ENCODE results near the gene PRAC2. TPM values are rescaled to one million over a fixed set of nuclear protein-coding genes. Genes with fewer than 3 reads are reported as not detected.

Gene PRAC2
- total RNA-seq, 4 donors from 2014 or later, result not detected

DNA sequence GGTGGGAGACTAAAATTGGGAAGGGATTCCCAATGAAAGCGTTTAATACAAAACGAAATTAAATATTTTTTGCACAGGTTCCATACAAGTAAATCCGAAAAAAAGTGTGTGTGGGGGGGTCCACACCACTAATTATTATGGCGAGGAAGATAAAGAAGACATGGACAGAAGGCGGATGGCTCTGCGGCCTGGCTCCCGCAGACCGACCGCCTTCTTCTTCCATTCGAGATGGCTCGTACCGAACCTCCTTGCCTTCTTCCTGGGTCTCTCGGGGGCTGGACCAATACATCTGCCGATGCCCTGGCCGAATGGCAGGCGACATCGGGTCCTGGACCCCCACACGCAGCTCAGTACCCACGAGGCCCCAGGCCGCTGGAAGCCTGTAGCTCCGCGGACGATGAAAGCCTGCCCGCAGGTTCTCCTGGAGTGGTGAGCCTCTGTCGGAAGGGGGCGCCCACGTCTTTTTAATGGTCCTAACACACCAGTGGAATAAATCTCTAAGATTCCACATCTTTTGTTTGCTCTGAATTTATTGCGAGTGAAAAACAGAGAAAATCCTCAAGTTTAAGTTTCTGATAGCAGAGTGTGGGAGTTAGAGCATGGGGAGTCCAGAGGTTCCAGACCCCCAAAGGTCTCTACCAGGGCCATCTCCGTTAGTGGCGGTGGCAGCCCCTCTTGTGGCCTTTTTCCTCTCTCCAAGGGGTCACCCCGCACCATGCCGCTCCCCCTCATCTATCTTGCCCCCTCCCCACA, 1.4 kb downstream of the PRAC2 start:
- H3K9me3 ChIP-seq, result no peaks in the 10 kb centered on the region
- H3K27me3 ChIP-seq, result peaks cover 11 to 100% (median 100%) of the 10 kb centered on the region in 4 donors
- no peaks in the 10 kb centered on the region for H3K36me3 ChIP-seq
- H3K4me1 ChIP-seq, result peaks cover 23 to 62% (median 46%) of the 10 kb centered on the region in 4 donors
- intact Hi-C loops (cut with DNase I), result loop anchor here (1.0 to 5.0 kb wide), 2 partner anchors 67 to 153 kb away; no protein-coding TSS in a partner anchor
- 15% methylated on average over 29 of the region's 32 CpGs for WGBS
- TF ChIP-seq, protein P1, sequence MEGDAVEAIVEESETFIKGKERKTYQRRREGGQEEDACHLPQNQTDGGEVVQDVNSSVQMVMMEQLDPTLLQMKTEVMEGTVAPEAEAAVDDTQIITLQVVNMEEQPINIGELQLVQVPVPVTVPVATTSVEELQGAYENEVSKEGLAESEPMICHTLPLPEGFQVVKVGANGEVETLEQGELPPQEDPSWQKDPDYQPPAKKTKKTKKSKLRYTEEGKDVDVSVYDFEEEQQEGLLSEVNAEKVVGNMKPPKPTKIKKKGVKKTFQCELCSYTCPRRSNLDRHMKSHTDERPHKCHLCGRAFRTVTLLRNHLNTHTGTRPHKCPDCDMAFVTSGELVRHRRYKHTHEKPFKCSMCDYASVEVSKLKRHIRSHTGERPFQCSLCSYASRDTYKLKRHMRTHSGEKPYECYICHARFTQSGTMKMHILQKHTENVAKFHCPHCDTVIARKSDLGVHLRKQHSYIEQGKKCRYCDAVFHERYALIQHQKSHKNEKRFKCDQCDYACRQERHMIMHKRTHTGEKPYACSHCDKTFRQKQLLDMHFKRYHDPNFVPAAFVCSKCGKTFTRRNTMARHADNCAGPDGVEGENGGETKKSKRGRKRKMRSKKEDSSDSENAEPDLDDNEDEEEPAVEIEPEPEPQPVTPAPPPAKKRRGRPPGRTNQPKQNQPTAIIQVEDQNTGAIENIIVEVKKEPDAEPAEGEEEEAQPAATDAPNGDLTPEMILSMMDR (IDR thresholded peaks at IDR 0.05), result peak; percentile 70 to 81 (median 72)
- no peak for TF ChIP-seq POLR2A (IDR thresholded peaks at IDR 0.05; ENCODE audit: low read depth)
- no peak for TF ChIP-seq POLR2AphosphoS5 (IDR thresholded peaks at IDR 0.05)
- TF ChIP-seq EP300 (IDR thresholded peaks at IDR 0.05), result no peak
- peak; percentile 96 for DNase-seq (ENCODE audit: extremely low spot score)
- H3K27ac ChIP-seq (replicated peaks in 1 of 4), result no peak overlapping the region
- peak overlapping the region in 2 of 4 donors; percentile 16 to 28 for H3K4me3 ChIP-seq

- Histone ChIP-seq H3K4me3 (peak overlapping the region in 2 of 4 donors; percentile 16 to 28), H3K27ac (replicated peaks in 1 of 4) (no peak overlapping the region), H3K4me1 (peaks cover 23 to 61% (median 43%) of the 10 kb centered on the region in 4 donors), H3K27me3 (peaks cover 8 to 100% (median 100%) of the 10 kb centered on the region in 4 donors), H3K36me3 (no peaks in the 10 kb centered on the region), H3K9me3 (no peaks in the 10 kb centered on the region)
- intact Hi-C loops (cut with DNase I), result loop anchor here (5.0 kb wide), 1 partner anchor 152 kb away; no protein-coding TSS in a partner anchor
- DNase-seq (ENCODE audit: extremely low spot score), result no peak
- 3% methylated on average over 16 of the region's 16 CpGs for WGBS
- TF ChIP-seq, protein P1 (IDR thresholded peaks at IDR 0.05), result no peak
Measured at GRCh38 chr17:48725004-48725287, 2.0 kb downstream of the PRAC2 start.

- intact Hi-C loops (cut with DNase I), result loop anchor here (5.0 kb wide), 1 partner anchor 152 kb away; no protein-coding TSS in a partner anchor
- peaks cover 8 to 100% (median 99%) of the 10 kb centered on the region in 4 donors for H3K27me3 ChIP-seq
- H3K4me3 ChIP-seq, result peak overlapping the region in 2 of 4 donors; percentile 16 to 28
- no peaks in the 10 kb centered on the region for H3K9me3 ChIP-seq
- WGBS, result 10% methylated on average over 16 of the region's 38 CpGs
- TF ChIP-seq POLR2A (IDR thresholded peaks at IDR 0.05; ENCODE audit: low read depth), result no peak
- no peak for TF ChIP-seq POLR2AphosphoS5 (IDR thresholded peaks at IDR 0.05)
- TF ChIP-seq, protein P1 (IDR thresholded peaks at IDR 0.05), result no peak
- TF ChIP-seq EP300 (IDR thresholded peaks at IDR 0.05), result no peak
- H3K4me1 ChIP-seq, result peaks cover 23 to 59% (median 43%) of the 10 kb centered on the region in 4 donors
- no peak for DNase-seq (ENCODE audit: extremely low spot score)
- H3K27ac ChIP-seq (replicated peaks in 1 of 4), result no peak overlapping the region
- no peaks in the 10 kb centered on the region for H3K36me3 ChIP-seq
Measured at GRCh38 chr17:48725288-48726064, 2.5 kb downstream of the PRAC2 start.

DNA sequence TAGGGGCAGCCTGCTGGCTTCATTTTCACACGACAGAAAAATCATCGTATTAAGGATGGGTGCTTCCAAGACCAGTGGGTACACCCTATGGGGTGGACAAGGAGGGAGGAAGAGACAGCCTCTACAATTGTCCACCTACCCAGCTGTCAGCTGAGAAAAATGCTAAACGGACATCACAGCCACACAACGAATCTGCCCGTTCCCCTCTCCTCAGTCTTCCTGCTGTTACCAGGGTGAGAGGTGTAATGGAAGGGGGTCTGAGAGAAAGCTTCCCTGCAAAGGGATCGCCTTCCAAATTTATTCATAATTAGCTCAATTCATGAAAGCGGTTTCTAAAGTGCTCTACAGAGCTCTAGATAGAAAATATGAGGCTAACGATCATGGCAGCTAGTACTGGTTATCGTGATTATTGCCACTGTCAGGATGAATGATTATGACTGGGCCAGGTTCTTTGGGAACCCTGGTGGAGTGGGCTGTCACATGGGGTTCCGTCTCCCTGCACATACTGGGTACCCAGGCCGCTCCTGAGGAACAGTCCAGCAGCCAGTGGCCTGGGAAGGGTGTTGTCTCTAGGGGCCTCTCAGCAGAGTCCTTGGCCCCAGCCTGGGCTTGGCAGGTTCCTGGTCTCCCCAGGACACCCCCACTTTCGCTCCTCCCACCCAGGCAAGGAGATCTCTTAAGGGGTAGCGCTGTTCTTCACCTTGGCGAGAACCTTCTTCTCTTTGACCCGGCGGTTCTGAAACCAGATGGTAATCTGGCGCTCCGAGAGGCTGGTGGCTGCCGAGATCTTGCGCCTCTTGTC, 3.3 kb downstream of the PRAC2 start:
- intact Hi-C loops (cut with DNase I), result loop anchor here (5.0 kb wide), 1 partner anchor 151 kb away; no protein-coding TSS in a partner anchor
- Histone ChIP-seq H3K27ac (replicated peaks in 1 of 4) (no peak overlapping the region), H3K4me1 (peaks cover 23 to 59% (median 43%) of the 10 kb centered on the region in 4 donors), H3K4me3 (no peak overlapping the region), H3K27me3 (peaks cover 8 to 100% (median 97%) of the 10 kb centered on the region in 4 donors), H3K9me3 (no peaks in the 10 kb centered on the region), H3K36me3 (no peaks in the 10 kb centered on the region)
- TF ChIP-seq, protein P1 (IDR thresholded peaks at IDR 0.05), result no peak
- no peak for TF ChIP-seq POLR2A (IDR thresholded peaks at IDR 0.05; ENCODE audit: low read depth)
- no peak for DNase-seq (ENCODE audit: extremely low spot score)
- WGBS, result 14% methylated on average over 14 of the region's 20 CpGs
